HG03432 (cell line): ENCODE measurements around the gene SYT1.

ENCODE experiments used
- ATAC-seq: cut with Tn5 transposase; IDR thresholded peaks from one replicate; pipeline ENCODE4 v1.9.1; 2021; ENCODE audit warnings: mild to moderate bottlenecking, moderate library complexity; ENCODE audit not compliant: unreplicated experiment

The SYT1 gene

GRCh38 chr12:79381248-79382208 is 517.0 kb downstream of the SYT1 start:
- ATAC-seq = no peak

- no peak for ATAC-seq
Observed at GRCh38 chr12:79384551-79384950, 520.0 kb downstream of the SYT1 start.

GRCh38 chr12:79388011-79388410 is 523.4 kb downstream of the SYT1 start:
- ATAC-seq = no peak

- ATAC-seq = no peak
Observed at GRCh38 chr12:79393842-79394241, 529.3 kb downstream of the SYT1 start.

- ATAC-seq = no peak
Observed at GRCh38 chr12:79397609-79398008, 533.0 kb downstream of the SYT1 start.

- ATAC-seq = no peak
Observed at GRCh38 chr12:79400481-79400880, 535.9 kb downstream of the SYT1 start.

- ATAC-seq = no peak
Observed at GRCh38 chr12:79402606-79403005, 538.0 kb downstream of the SYT1 start.

- no peak for ATAC-seq
Observed at GRCh38 chr12:79406993-79407392, 542.4 kb downstream of the SYT1 start.

GRCh38 chr12:79407671-79408622 is 543.4 kb downstream of the SYT1 start:
- ATAC-seq = peak; percentile 93

GRCh38 chr12:79408689-79409088 is 544.1 kb downstream of the SYT1 start:
- ATAC-seq = no peak

- no peak for ATAC-seq
Observed at GRCh38 chr12:79409562-79409961, 545.0 kb downstream of the SYT1 start.

GRCh38 chr12:79411791-79412190 is 547.2 kb downstream of the SYT1 start:
- no peak for ATAC-seq

GRCh38 chr12:79413796-79414195 is 549.2 kb downstream of the SYT1 start:
- ATAC-seq = no peak

GRCh38 chr12:79414252-79414651 is 549.7 kb downstream of the SYT1 start:
- no peak for ATAC-seq

GRCh38 chr12:79415321-79415720 is 550.7 kb downstream of the SYT1 start:
- ATAC-seq = no peak

GRCh38 chr12:79415746-79416435 is 551.3 kb downstream of the SYT1 start:
- ATAC-seq = no peak

- ATAC-seq = no peak
Observed at GRCh38 chr12:79420146-79420618, 555.6 kb downstream of the SYT1 start.

- no peak for ATAC-seq
Observed at GRCh38 chr12:79421236-79421740, 556.7 kb downstream of the SYT1 start.

GRCh38 chr12:79422060-79422812 is 557.7 kb downstream of the SYT1 start:
- no peak for ATAC-seq

- no peak for ATAC-seq
Observed at GRCh38 chr12:79423560-79423959, 559.0 kb downstream of the SYT1 start.
